BLaER1 treated with 17β-estradiol and CSF1 and Interleukin-3, amounts not matched to agents 10 nM and 100 nM (cell line): ENCODE measurements around the gene NPR3.
A peak's percentile ranks its signal among the peaks of the same experiment; 100 is the strongest.

Experiments used
- H3K27ac ChIP-seq, 11 experiments: shearing (Covaris generic); formaldehyde crosslinking; 2 replicates each; pipeline ENCODE4 v1.8.1; 2022
- H3K27me3 ChIP-seq, 11 experiments: shearing (Covaris generic); formaldehyde crosslinking; 2 replicates each; pipeline ENCODE4 v1.8.1; 2022
- H3K36me3 ChIP-seq, 11 experiments: shearing (Covaris generic); formaldehyde crosslinking; 2 replicates each; pipeline ENCODE4 v1.8.1; 2022
- H3K4me1 ChIP-seq, 10 experiments: shearing (Covaris generic); formaldehyde crosslinking; 2 replicates each; pipeline ENCODE4 v1.8.1; 2022
- H3K4me2 ChIP-seq, 11 experiments: shearing (Covaris generic); formaldehyde crosslinking; 2 replicates each; pipeline ENCODE4 v1.8.1; 2022
- H3K4me3 ChIP-seq, 10 experiments: shearing (Covaris generic); formaldehyde crosslinking; 2 replicates each; pipeline ENCODE4 v1.8.1; 2022
- H3K9ac ChIP-seq, 11 experiments: shearing (Covaris generic); formaldehyde crosslinking; 2 replicates each; pipeline ENCODE4 v1.8.1; 2022
- H3K9me3 ChIP-seq, 11 experiments: shearing (Covaris generic); formaldehyde crosslinking; replicated peaks in 1 of 11; 2 replicates each; pipeline ENCODE4 v1.8.1; 2022
- H4K20me1 ChIP-seq, 11 experiments: shearing (Covaris generic); formaldehyde crosslinking; 2 replicates each; pipeline ENCODE4 v1.8.1; 2022
- Cebpa-rat ChIP-seq, 11 experiments: shearing (Covaris generic); IDR thresholded peaks; 2 replicates each; pipeline ENCODE4 v1.8.1; 2022

Gene NPR3

GRCh38 chr5:32721626-32722025 lies 10.5 kb downstream of the NPR3 start:
- no peaks in the 10 kb centered on the region for H4K20me1 ChIP-seq
- H3K4me1 ChIP-seq: peaks cover 13 to 18% (median 15%) of the 10 kb centered on the region in 10 experiments
- H3K9ac ChIP-seq: no peak overlapping the region
- H3K4me3 ChIP-seq: no peak overlapping the region
- no peak for TF ChIP-seq Cebpa-rat (IDR thresholded peaks at IDR 0.05)
- no peaks in the 10 kb centered on the region for H3K27me3 ChIP-seq
- H3K9me3 ChIP-seq: peaks cover 11 to 28% (median 16%) of the 10 kb centered on the region in 11 experiments; a peak in 20 of 22 replicates
- H3K4me2 ChIP-seq: no peak overlapping the region
- H3K27ac ChIP-seq: no peak overlapping the region
- no peaks in the 10 kb centered on the region for H3K36me3 ChIP-seq

GRCh38 chr5:32722957-32723356 lies 11.8 kb downstream of the NPR3 start:
- H3K4me1 ChIP-seq: peaks cover 13 to 23% (median 17%) of the 10 kb centered on the region in 10 experiments
- no peak overlapping the region for H3K27ac ChIP-seq
- no peak overlapping the region for H3K4me2 ChIP-seq
- no peak overlapping the region for H3K9ac ChIP-seq
- peaks cover 13 to 26% (median 22%) of the 10 kb centered on the region in 11 experiments; a peak in 20 of 22 replicates for H3K9me3 ChIP-seq
- H4K20me1 ChIP-seq: no peaks in the 10 kb centered on the region
- no peak overlapping the region for H3K4me3 ChIP-seq
- no peaks in the 10 kb centered on the region for H3K27me3 ChIP-seq
- H3K36me3 ChIP-seq: no peaks in the 10 kb centered on the region
- TF ChIP-seq Cebpa-rat (IDR thresholded peaks at IDR 0.05): no peak

DNA sequence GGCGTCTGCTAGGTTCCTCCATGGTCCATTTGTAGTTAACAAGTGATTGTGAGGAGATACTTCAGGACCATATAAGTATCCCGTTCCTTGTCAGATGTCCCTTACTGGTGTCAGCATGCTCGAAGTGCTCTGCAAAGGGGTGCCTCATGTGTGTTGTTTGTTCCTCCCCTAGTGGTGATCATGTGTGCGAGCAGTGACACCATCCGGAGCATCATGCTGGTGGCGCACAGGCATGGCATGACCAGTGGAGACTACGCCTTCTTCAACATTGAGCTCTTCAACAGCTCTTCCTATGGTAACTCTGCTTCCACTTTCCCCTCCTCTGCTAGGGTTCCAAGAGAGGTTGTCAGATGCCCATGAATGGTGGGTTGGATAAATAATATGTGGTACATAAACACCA lies 13.4 kb downstream of the NPR3 start:
- H4K20me1 ChIP-seq: no peaks in the 10 kb centered on the region
- no peak overlapping the region for H3K9ac ChIP-seq
- no peaks in the 10 kb centered on the region for H3K27me3 ChIP-seq
- peaks cover 13 to 23% (median 17%) of the 10 kb centered on the region in 10 experiments for H3K4me1 ChIP-seq
- no peak overlapping the region for H3K4me2 ChIP-seq
- no peak for TF ChIP-seq Cebpa-rat (IDR thresholded peaks at IDR 0.05)
- no peak overlapping the region for H3K27ac ChIP-seq
- H3K4me3 ChIP-seq: no peak overlapping the region
- no peaks in the 10 kb centered on the region for H3K36me3 ChIP-seq
- H3K9me3 ChIP-seq: peaks cover 5 to 23% (median 16%) of the 10 kb centered on the region in 11 experiments; a peak in 16 of 22 replicates

GRCh38 chr5:32726086-32726557 lies 15.0 kb downstream of the NPR3 start:
- peaks cover 5 to 23% (median 14%) of the 10 kb centered on the region in 11 experiments; a peak in 16 of 22 replicates for H3K9me3 ChIP-seq
- no peaks in the 10 kb centered on the region for H3K36me3 ChIP-seq
- H3K4me1 ChIP-seq: peaks cover 13 to 23% (median 17%) of the 10 kb centered on the region in 10 experiments
- peak overlapping the region; percentile 36 to 76 (median 66) for H3K4me2 ChIP-seq
- no peaks in the 10 kb centered on the region for H4K20me1 ChIP-seq
- peak overlapping the region in 6 of 11 experiments; percentile 1 to 44 (median 19); a peak in 7 of 22 replicates for H3K9ac ChIP-seq
- H3K27me3 ChIP-seq: no peaks in the 10 kb centered on the region
- H3K27ac ChIP-seq: peak overlapping the region in 5 of 11 experiments; percentile 11 to 48 (median 17); a peak in 5 of 22 replicates
- TF ChIP-seq Cebpa-rat (IDR thresholded peaks at IDR 0.05): no peak
- H3K4me3 ChIP-seq: peak overlapping the region in 1 of 10 experiments; percentile 1; a peak in 2 of 20 replicates

- Histone ChIP-seq H3K27me3 (no peaks in the 10 kb centered on the region), H3K4me3 (no peak overlapping the region), H3K27ac (no peak overlapping the region), H3K36me3 (no peaks in the 10 kb centered on the region), H3K9me3 (peaks cover 5 to 30% (median 16%) of the 10 kb centered on the region in 11 experiments; a peak in 17 of 22 replicates), H3K9ac (no peak overlapping the region), H3K4me1 (peaks cover 17 to 23% (median 19%) of the 10 kb centered on the region in 10 experiments), H3K4me2 (no peak overlapping the region), H4K20me1 (no peaks in the 10 kb centered on the region)
- TF ChIP-seq Cebpa-rat (IDR thresholded peaks at IDR 0.05): no peak
Observed at GRCh38 chr5:32729651-32730050, 18.5 kb downstream of the NPR3 start.

GRCh38 chr5:32733590-32734340 lies 22.6 kb downstream of the NPR3 start:
- no peaks in the 10 kb centered on the region for H4K20me1 ChIP-seq
- H3K27me3 ChIP-seq: no peaks in the 10 kb centered on the region
- no peak overlapping the region for H3K4me2 ChIP-seq
- peaks cover 0 to 15% (median 0%) of the 10 kb centered on the region in 11 experiments; a peak in 6 of 22 replicates for H3K9me3 ChIP-seq
- no peak overlapping the region for H3K9ac ChIP-seq
- TF ChIP-seq Cebpa-rat (IDR thresholded peaks at IDR 0.05): no peak
- H3K27ac ChIP-seq: no peak overlapping the region
- peaks cover 0 to 11% (median 7%) of the 10 kb centered on the region in 10 experiments; a peak in 10 of 20 replicates for H3K4me1 ChIP-seq
- H3K4me3 ChIP-seq: no peak overlapping the region
- no peaks in the 10 kb centered on the region for H3K36me3 ChIP-seq

DNA sequence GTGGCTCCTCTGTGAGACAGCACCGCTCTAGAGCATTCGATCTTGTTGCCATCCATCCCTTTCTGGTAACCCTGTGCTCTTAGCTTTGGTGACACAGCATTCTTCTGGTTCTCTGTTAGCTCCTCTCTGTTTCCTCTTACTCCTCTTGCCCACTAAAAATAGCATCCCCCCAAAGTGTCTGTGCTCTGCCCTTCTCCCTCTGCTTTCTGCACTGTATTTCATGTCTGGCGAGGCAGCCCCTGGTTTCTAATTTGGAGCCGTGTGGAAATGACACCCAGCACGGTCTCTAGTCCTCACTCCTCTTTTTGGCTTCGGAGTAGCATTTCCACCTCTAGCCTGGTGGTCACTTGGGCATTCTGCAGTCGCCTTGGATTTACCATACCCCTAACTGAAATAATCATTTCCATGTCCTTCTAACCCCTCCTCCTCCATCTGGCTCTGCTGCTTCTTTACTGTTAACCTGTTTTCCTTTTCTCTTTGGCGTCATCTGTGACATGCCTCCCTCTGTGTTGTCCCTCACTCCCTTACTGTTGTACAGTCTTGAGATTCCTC lies 23.8 kb downstream of the NPR3 start:
- Histone ChIP-seq H3K27ac (no peak overlapping the region), H3K27me3 (no peaks in the 10 kb centered on the region), H3K4me1 (peaks cover 0 to 11% (median 7%) of the 10 kb centered on the region in 10 experiments; a peak in 10 of 20 replicates), H3K36me3 (no peaks in the 10 kb centered on the region), H4K20me1 (no peaks in the 10 kb centered on the region), H3K4me3 (no peak overlapping the region), H3K4me2 (peak overlapping the region in 9 of 11 experiments; percentile 2 to 46 (median 18); a peak in 14 of 22 replicates), H3K9ac (no peak overlapping the region), H3K9me3 (peaks cover 0 to 10% (median 0%) of the 10 kb centered on the region in 11 experiments; a peak in 6 of 22 replicates)
- TF ChIP-seq Cebpa-rat (IDR thresholded peaks at IDR 0.05): no peak

GRCh38 chr5:32735512-32735911 lies 24.4 kb downstream of the NPR3 start:
- Histone ChIP-seq H3K27ac (no peak overlapping the region), H3K9me3 (peaks cover 0 to 10% (median 0%) of the 10 kb centered on the region in 11 experiments; a peak in 6 of 22 replicates), H4K20me1 (no peaks in the 10 kb centered on the region), H3K9ac (no peak overlapping the region), H3K4me2 (no peak overlapping the region), H3K27me3 (no peaks in the 10 kb centered on the region), H3K4me3 (no peak overlapping the region), H3K4me1 (peaks cover 0 to 11% (median 7%) of the 10 kb centered on the region in 10 experiments; a peak in 10 of 20 replicates), H3K36me3 (no peaks in the 10 kb centered on the region)
- no peak for TF ChIP-seq Cebpa-rat (IDR thresholded peaks at IDR 0.05)

DNA sequence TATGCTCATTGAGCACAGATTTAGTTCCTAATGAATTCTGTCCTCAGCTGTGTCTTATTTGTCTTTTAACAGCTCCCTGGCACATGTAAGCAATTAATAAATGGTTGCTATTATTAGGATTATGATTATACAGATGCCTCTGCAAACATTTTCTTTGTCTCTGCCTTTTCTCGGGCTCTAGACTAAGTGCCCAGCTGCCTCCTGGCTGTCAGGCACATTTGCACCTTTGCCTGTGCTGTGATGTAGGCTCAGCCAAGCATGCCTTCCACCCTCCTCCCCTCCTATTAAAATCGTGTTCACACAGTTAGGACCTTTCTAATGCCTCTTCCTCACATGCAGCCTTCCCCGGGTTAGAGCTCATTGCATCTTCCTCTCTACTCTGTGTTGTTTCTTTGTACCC lies 25.7 kb downstream of the NPR3 start:
- H3K9ac ChIP-seq: no peak overlapping the region
- H3K36me3 ChIP-seq: no peaks in the 10 kb centered on the region
- no peaks in the 10 kb centered on the region for H3K27me3 ChIP-seq
- no peak overlapping the region for H3K4me2 ChIP-seq
- peaks cover 0 to 11% (median 7%) of the 10 kb centered on the region in 10 experiments; a peak in 10 of 20 replicates for H3K4me1 ChIP-seq
- H4K20me1 ChIP-seq: no peaks in the 10 kb centered on the region
- no peak for TF ChIP-seq Cebpa-rat (IDR thresholded peaks at IDR 0.05)
- no peak overlapping the region for H3K27ac ChIP-seq
- H3K4me3 ChIP-seq: no peak overlapping the region
- H3K9me3 ChIP-seq: peaks cover 0 to 9% (median 0%) of the 10 kb centered on the region in 11 experiments; a peak in 6 of 22 replicates
